GM21515 (cell line): ENCODE measurements around the gene FAM184B.
"Not testable (repeated sequence)": the region's sequence is repeated elsewhere in the genome, so short reads cannot be mapped to it uniquely, and the experiment has no call there.

Experiments
- ATAC-seq: cut with Tn5 transposase; IDR thresholded peaks from one replicate; pipeline ENCODE4 v1.9.1; 2021; ENCODE audit not compliant: unreplicated experiment

FAM184B gene

DNA sequence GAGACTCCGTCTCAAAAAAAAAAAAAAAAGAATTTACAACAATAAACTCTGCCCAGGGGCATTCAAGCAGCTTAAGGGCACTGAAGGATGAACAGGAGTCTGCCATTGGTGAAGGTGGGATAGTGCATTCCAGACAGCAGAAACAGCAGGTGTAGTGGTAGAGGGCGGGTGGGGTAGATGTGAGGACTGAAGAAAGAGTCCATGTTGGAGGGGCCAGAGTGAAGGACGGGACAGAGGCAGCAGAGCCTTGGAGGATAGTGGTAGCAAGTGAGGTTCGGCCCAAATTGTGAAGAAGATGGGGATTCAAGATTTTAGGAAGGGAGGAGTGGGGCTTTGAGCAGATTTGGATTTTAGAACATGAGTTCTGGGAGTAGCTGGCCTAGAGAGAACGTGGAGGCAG, 91.3 kb downstream of the FAM184B start:
- no peak for ATAC-seq

DNA sequence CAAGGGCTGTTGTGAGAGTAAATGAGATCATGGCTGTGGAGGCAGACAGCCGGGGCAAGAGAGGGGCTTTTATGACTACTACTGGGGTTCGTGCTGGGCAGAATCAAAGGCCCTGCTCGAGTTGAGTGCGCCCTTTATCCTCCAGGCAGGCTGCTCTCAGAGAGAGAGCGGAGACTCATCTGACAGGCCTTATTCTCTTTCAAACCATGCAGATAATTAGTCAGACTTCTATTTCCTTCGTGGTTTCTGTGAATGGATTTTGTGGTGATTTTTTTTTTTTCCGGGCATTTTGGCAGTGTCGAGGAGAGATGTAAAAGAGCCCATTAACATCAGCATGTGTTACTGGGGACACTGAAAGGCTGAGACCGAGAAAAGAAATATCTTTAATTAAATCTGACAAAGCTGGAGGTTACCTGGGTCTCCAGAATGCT, 93.4 kb downstream of the FAM184B start:
- ATAC-seq, result no peak

DNA sequence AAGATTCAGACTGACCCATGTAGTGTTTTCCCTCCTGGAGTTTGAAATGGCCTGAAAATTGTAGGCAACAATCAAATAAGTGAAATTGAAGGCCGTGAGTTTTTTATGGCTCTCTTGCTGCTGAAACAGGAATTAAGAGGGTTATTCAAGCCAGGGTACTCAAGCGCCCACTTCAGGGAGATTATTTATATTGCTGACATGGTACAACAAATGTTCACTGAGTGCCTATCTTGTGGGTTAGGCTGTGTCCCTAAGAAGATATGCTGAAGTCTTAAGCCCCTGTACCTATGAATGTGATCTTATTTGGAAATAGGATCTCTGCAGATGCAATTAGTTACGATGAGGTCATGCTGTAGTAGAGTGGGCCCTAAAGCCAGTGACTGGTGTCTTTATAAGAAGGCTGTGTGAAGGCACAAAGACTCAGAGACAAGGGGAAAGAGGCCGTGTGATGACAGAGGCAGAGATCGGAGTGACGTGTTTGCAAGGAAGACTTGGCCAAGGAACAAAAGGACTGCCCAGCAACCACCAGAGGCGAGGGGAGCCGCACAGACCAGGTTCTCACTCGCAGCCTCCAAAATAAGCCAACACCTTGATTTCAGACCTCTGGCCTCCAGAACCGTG, 94.1 kb downstream of the FAM184B start:
- ATAC-seq, result no peak

DNA sequence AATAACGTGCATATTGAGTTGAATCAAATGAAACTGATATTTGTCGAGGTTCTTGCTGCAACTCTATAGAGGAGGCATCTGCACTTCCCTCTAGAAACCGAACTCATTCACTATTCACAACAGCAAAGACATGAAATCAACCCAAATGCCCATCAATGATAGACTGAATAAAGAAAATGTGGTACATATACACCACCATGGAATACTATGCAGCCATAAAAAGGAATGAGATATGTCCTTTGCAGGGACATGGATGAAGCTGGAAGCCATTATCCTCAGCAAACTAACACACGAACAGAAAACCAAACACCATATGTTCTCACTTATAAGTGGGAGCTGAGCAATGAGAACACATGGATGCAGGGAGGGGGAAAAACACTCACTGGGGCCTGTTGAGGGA, 96.8 kb downstream of the FAM184B start:
- ATAC-seq, result not testable (repeated sequence)

DNA sequence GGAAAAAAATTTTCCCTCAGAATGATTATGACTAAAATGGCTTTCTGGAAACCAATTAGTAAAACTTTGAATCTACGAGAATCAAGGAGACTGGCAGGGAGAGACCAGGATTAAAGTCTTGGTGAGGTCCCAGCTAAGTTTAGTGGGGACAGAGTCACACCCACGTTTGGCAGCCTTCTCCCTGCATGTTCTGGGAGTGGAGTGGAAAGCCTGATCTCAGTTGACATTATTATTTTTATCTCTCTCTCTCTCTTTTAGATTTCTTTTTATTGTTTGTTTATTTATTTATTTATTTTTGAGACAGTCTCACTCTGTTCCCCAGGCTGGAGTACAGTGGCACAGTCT, 99.2 kb downstream of the FAM184B start:
- no peak for ATAC-seq

DNA sequence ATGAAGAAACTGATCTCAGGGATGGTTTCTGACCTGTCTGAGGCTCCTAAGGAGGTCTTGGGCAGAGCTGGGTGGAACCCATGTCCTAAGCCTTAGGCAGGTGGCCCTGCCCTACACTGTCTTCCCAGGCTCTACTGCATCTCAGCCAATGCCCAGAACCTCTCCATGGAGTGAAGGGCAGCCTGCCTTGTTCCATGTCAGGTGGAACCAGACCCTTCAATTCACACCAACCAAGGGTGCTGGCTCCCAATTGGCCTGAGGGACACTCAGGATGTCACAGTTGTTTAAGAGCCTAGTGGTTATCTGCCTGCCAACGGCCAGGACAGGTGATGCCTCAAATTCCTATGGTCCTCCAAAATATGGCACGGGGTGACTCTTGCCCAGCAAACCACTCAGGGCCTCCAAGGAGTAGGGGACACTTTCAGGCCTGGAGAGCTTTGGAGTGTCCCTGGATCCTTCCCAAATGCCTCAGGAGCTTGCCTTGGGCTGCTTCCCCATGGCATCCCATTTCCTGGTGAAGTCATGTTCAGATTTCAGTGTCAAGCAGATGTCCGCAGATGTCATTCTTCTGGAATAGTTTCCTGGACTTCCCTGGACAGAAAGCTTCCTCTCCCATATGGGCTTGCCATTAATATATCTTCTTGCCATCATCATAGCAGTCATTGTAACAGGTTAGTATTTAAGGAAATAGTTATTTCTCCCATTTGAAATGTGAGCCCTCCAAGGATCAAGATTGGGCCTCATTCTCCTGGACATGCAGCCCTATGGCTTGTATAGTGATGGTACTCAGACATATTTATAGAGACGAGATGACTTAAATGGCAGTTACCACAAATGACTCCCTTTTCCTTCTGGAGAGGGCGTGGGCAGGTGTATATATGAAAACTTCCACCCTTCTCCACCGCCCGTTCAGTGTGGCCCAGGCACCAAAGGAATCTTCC, 99.9 kb downstream of the FAM184B start:
- ATAC-seq, result no peak

DNA sequence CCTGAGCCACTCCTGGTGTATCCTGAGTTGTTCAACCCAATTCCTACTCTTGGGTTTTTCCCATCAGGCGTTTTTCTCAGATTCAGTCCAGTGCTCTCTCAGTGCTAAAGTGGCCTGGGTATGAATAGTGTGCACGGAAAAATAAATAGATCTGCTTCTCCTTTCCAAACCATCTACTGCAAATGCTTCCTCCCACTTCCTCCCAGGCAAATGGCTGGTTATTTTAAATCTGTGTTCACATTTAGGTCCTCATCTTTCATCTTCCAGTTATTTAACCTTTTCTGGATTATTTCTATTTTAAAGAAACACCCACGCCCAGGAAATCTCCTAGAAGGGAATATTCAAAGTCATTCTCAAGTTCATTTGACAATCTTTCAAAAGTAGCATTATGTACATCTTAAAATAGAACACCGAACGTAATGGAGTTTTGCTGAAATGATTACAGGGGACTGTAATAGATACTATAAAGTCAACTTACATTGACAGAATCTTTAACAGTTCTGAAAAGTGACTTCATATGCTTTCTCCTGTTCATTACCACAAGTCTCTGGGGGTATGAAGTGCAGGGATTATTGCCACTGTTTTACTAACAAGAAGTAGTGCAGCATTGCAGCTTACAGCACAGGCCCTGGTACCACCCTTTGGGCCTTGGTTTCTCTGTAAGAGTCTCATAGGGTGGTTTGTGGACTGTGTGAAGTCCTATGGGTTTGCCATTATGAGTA, 100.7 kb downstream of the FAM184B start:
- ATAC-seq, result no peak

DNA sequence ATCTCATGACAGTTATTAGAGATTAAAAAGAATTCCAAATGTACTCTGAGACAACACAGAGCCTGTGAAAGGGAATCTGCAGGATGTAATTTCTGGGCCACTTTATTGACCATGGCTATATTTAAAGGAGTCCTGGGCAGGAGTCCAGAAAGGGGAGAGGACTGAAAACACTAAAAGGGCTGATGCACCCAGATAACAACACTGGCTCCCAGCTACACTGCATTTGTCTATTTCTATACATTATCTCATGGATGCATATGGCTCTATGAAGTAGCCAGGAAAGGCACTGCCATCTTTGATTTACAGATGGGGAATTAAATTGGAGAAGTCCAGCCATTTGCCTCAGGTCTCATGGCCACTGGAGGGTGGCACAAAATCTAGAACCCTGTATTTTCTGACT, 111.0 kb downstream of the FAM184B start:
- ATAC-seq, result no peak

DNA sequence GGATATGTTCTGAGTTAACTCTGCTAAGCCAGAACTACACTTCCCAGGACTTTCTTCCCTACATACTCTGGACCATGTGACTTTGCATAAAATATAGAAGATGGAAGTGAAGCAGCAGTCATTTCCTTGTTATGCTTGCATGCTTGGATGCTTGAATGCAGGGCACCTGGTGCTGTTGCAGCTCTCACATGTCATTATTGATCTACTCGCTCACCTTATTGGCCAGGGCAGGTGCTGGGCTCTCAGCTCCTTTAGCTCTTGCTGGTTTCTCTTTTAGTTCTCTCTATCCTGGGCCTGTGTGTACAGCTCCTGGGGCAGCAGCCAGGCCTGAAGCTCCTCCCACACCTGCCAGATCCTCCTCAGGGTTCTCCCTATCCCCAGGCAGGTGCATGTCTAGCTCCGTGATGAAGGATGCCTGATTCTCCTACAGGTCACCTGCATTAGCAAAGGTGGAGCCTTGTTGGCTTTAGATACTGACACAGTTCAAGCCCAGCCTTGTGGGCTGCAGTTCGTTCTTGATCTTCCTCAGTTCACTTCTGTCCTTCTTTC, 113.7 kb downstream of the FAM184B start:
- no peak for ATAC-seq

DNA sequence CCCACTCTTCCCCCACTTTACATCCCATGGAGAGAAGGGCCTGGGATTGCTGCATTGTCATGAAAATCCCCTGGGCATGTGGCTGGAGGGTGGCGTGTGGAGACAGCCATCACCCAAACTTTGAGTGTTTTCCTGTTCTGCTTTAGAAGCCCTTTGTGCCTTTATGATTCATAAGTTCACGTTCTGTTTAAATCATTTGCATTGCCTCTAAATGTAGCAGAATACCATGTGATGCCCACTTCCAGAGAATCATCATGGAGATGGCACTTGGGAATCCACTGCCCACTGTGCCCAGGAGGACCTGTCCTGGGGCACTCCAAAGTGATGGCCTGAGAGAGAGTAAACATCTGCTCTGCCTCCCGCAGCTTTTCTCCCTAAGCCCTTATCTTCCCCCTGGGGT, 114.2 kb downstream of the FAM184B start:
- no peak for ATAC-seq

DNA sequence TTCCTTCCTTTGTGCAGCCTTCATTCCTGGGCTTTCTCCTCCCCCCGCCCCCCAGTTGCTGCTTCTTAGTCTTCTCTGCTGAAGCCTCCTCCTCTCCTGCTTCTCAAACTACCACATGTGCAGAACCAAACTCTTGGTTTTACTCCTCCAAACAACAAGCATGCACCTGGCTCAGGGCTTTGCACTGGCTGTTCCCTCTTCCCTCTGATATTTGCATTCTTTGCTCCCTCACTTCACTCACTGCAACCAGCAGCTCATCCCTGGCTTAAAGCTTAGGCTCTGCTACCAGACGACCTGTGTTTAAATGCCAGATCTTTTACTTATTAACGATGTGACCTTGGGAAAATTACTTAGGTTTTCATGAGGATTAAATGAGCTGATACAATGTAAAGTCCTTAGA, 115.6 kb downstream of the FAM184B start:
- ATAC-seq, result no peak

DNA sequence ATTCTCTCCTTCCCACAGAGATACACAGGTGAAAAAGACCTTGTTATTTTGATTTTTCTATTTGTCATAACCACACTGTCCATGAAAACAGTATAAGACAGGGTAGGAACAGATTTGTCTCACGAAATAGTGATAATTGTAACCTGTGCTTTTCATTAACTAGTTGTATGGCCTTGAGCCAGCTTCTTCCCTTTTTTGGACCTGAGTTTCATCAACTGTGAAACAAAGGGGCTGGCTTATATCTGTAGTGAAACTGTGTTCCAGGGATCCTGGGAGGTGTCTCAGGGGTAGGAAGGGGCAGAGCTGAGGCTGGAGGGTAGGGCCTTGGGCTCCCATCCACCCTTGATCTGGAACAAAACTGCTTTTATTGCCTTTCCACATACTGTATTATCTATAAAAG, 116.1 kb downstream of the FAM184B start:
- ATAC-seq, result peak; percentile 36

DNA sequence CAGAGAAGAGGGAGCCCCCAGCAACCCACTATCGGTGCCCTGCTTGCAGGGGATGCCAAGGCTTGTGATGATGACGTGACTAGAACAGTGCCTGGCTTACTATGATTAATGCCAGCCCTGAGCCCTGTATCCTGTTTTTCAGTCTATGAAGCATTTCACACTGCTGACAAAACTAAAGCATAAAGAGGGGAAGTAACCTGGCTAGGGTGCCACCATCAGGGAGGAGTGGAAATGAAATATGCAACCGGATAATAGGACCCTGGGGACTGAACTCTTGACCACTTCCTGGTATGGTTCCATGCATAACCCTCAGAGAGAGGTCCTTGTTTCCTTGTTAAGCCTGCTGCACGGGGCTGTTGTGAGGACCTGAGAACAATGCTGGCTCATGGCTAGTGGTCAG, 116.7 kb downstream of the FAM184B start:
- ATAC-seq, result peak; percentile 89

DNA sequence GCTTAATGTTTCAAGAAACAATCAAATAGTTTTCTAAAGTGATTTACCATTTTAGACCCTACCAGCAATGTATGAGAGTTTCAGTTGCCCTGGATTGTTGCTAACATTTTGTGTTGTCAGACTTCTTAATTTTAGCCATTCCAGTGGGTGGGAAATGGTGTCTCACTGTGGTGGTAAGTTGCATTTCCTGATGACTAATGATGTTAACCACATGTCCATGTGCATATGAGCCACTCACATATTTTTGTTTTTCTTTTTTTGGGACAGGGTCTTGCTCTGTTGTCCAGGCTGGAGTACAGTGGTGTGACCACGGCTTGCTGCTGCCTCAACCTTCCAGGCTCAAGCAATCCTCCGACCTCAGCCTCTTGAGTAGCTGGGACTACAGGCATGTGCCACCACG, 118.7 kb downstream of the FAM184B start:
- no peak for ATAC-seq

DNA sequence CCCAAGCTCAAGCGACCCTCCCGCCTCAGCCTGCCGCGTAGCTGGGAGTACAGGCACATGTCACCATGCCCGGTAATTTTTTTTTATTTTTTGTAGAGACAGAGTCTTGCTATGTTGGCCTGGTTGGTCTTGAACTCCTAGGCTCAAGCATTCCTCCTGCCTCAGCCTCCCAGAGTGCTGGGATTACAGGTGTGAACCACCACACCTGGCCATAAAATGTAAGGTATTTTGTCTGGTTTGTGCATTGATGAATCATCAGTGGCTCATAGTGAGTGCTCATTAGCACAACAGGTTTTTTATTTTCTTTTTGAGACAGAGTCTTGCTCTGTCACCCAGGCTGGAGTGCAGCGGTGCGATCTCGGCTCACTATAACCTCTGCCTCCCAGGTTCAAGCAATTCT, 122.2 kb downstream of the FAM184B start:
- not testable (repeated sequence) for ATAC-seq

DNA sequence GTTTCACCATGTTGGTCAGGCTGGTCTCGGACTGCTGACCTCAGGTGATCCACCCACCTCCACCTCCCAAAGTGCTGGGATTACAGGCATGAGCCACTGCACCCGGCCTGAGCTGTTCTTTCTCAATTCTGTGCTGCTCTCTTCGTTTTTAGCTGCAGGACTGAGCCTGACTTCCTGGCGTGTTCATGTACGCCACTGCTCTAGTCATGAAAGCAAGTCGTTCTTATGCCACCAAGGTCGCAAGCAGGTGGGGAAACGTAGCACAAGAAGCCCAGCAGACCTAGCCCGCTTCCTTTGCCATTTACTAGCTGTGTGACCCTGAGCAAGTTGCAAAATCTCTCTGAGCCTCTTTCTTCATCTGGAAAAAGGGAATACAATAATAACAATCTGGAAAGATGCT, 123.6 kb downstream of the FAM184B start:
- ATAC-seq, result no peak

DNA sequence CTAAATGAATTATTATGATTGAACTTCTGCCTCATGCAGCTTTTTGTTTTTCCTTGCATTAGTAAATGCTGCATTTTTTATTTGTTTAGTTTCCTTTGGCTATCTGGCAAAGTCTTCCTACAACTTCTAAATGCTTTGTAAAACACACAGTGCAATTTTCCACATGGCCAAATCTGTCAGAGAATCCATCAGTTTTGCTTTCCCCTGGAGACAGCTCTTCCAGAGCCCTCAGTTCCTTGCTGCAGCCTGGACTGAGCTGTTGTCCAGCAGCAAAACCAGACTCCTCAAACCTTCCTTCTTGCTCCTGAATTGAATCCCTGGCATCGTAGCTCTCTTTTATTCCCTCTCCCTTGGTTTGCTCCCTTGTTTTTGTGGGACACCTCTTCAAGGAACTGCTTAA, 124.3 kb downstream of the FAM184B start:
- no peak for ATAC-seq

DNA sequence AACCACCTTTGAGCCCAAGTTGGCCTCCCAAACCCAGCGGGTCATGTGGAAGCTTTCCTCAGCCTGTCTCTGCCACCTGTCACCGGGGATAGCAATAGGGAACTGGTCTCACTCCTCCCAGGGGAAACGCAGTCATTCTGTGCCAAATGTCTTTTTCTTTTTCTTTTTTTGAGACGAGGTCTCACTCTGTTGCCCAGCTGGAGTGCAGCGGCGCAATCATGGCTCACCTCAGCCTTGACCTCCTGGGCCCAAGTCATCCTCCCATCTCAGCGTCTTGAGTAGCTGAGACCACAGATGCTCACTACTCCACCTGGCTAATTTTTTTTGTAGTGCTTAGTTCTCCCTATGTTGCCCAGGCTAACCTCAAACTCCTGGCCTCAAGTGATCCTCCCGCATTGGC, 126.7 kb downstream of the FAM184B start:
- no peak for ATAC-seq

DNA sequence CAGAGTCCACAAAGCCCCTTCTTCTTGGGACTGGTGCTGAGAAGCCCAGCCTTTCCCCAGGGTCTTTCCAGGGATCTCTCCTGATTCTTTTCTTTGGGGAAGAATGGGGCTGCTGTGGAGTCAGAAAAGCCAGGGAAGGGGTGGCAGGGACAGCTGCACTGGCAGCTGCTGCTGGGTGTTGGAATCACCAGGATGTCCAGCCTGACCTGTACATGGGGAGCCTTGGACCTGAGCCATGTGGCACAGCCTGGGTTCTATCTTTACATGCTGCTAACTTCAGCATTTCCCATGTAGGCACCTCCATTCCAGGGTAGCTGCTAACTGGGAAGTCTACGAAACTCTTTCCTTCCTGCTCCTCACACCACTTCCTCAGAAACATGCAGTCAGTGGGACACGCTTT, 131.0 kb downstream of the FAM184B start:
- ATAC-seq, result no peak

DNA sequence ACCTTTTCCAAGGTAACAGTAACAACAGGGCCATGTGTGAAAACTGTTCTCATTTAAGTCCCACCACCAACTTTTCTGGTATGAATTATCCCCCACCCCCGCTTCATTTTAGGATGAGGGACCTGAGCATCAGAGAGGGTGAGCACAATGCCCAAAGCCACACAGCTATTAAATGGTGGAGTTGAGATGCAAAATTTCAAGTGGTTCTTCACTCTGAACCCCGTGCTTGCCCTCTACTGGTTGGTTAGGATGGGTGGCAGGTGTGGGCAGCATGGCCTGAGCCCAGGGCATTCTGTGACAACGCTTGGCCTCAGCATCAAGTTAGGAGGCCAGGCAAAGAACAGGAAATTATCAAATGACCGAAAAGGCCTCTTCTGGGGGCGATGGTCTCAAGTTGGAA, 133.5 kb downstream of the FAM184B start:
- ATAC-seq, result no peak

DNA sequence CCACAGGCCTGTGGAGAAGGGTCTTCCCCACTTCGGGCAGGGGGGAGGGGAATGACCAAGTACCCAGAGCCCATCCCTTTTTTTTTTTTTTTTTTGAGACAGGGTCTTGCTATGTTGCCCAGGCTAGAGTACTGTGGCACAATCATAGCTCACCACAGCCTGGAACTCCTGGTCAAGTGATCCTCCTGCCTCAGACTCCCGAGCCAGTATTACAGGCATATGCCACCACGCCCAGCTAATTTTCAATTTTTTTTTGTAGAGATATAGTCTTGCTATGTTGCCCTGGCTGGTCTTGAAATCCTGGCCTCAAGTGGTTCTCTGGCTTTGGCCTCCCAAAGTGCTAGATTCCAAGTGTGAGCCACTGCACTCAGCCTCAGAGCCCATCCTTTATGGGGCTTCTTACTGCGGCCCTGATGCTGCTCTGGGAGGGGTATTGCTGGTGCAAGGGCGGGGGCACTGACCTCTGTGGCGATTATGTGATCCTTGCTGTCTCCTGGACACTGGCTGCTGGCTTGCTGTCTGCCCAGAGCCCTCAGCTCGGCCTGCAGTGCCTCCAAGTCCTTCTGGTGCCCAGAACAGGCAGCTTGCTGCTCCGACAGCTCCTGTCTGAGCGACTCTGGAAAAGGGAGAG, 134.1 kb downstream of the FAM184B start:
- ATAC-seq, result no peak
